ENCODE results near the gene ABLIM1. TPM values are rescaled to one million over a fixed set of nuclear protein-coding genes. Genes with fewer than 3 reads are reported as not detected.

Gene ABLIM1
- total and polyA plus RNA-seq, 8 donors, result 13.3 to 44.5 (median 33.3) TPM

DNA sequence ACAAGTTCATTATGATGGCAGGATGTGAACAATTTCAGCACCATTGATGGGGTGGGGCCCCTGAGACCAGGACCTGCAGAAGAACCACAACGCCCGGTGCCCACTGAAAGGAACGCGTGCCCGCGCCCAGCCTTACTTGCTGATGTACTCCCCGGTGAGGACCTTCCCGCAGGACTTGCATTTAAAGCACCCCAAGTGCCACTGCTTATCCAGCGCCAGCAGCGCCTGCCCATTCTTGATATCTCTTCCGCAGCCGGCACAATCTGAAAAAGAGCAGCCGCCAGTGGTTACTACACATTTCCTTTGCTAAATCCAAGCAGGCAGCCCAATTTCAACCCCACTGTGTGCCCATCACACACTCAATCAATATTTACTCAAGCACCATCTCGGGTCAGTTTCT lies 110.6 kb downstream of the ABLIM1 start:
- ATAC-seq, result no peak
- no peaks in the 10 kb centered on the region for H3K27me3 ChIP-seq
- peaks cover 0 to 10% (median 10%) of the 10 kb centered on the region in 3 donors for H3K4me1 ChIP-seq
- intact Hi-C loops (cut with DNase I), result loop anchor here in 2 of 3 donors (5.0 to 10.0 kb wide), 4 partner anchors 70 to 243 kb away; no protein-coding TSS in a partner anchor
- no peaks in the 10 kb centered on the region for H3K9me3 ChIP-seq
- no peak for FAIRE-seq
- peak overlapping the region in 1 of 4 donors; percentile 3 for H3K27ac ChIP-seq
- no peak for DNase-seq
- no peak overlapping the region for H3K4me3 ChIP-seq
- WGBS, 2 donors, result 84 to 89% methylated on average over 14 of the region's 14 CpGs
- H3K36me3 ChIP-seq, result no peaks in the 10 kb centered on the region
- TF ChIP-seq, protein P1, sequence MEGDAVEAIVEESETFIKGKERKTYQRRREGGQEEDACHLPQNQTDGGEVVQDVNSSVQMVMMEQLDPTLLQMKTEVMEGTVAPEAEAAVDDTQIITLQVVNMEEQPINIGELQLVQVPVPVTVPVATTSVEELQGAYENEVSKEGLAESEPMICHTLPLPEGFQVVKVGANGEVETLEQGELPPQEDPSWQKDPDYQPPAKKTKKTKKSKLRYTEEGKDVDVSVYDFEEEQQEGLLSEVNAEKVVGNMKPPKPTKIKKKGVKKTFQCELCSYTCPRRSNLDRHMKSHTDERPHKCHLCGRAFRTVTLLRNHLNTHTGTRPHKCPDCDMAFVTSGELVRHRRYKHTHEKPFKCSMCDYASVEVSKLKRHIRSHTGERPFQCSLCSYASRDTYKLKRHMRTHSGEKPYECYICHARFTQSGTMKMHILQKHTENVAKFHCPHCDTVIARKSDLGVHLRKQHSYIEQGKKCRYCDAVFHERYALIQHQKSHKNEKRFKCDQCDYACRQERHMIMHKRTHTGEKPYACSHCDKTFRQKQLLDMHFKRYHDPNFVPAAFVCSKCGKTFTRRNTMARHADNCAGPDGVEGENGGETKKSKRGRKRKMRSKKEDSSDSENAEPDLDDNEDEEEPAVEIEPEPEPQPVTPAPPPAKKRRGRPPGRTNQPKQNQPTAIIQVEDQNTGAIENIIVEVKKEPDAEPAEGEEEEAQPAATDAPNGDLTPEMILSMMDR (IDR thresholded peaks at IDR 0.05), result no peak

DNA sequence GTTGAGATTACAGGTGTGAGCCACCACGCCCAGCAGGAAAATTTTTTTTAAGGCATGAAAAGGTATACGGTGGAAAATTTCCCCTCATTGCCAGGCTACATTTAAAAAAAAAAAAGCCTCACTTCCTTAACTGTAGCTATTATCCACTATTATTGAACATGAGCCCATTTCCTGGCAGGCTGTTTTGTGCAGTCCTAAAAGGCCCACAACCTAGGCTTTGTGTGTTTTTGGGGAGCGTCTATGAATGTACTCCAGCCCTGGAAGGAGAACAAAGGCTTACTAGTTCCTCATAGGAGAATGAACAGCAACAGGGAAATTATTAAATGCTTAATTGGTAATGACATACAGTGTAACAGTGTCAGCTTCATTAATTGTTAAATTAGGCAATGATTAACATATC lies 111.0 kb downstream of the ABLIM1 start:
- H3K4me1 ChIP-seq, result peaks cover 0 to 6% (median 6%) of the 10 kb centered on the region in 3 donors
- no peak for FAIRE-seq
- WGBS, 2 donors, result 61 to 75% methylated on average over 3 of the region's 3 CpGs
- no peak for DNase-seq
- no peak overlapping the region for H3K4me3 ChIP-seq
- H3K27ac ChIP-seq, result peak overlapping the region in 2 of 4 donors; percentile 3 to 47
- H3K9me3 ChIP-seq, result no peaks in the 10 kb centered on the region
- H3K36me3 ChIP-seq, result no peaks in the 10 kb centered on the region
- intact Hi-C loops (cut with DNase I), result loop anchor here in 2 of 3 donors (5.0 to 10.0 kb wide), 4 partner anchors 70 to 242 kb away; no protein-coding TSS in a partner anchor
- peak in 1 of 4 donors; percentile 25 for ATAC-seq
- no peaks in the 10 kb centered on the region for H3K27me3 ChIP-seq
- TF ChIP-seq, protein P1 (IDR thresholded peaks at IDR 0.05), result no peak

DNA sequence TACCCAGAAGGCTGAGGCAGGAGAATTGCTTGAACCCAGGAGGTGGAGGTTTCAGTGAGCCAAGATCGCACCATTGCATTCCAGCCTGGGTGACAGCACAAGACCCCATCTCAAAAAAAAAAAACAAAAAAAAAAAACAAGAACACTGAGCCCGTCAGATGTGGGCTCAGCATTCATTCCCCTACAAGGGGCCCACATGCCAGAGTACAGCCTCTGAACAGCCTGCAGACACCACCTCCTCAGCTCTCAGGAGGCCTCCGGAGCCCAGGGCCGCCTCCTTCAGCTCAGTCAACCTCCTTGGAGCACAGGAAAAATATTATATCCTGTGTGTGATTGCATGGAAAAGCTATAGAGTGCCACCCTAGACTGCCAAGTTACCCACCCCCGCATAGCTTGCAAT lies 112.3 kb downstream of the ABLIM1 start:
- DNase-seq (no peak), ATAC-seq (no peak), FAIRE-seq (no peak)
- intact Hi-C loops (cut with DNase I), result loop anchor here in 2 of 3 donors (5.0 to 10.0 kb wide), 4 partner anchors 69 to 241 kb away; no protein-coding TSS in a partner anchor
- Histone ChIP-seq H3K27me3 (no peaks in the 10 kb centered on the region), H3K36me3 (no peaks in the 10 kb centered on the region), H3K4me1 (no peaks in the 10 kb centered on the region), H3K27ac (no peak overlapping the region), H3K4me3 (no peak overlapping the region), H3K9me3 (no peaks in the 10 kb centered on the region)
- TF ChIP-seq, protein P1 (IDR thresholded peaks at IDR 0.05), result no peak
- 95 to 98% methylated on average over 5 of the region's 5 CpGs for WGBS, 2 donors

DNA sequence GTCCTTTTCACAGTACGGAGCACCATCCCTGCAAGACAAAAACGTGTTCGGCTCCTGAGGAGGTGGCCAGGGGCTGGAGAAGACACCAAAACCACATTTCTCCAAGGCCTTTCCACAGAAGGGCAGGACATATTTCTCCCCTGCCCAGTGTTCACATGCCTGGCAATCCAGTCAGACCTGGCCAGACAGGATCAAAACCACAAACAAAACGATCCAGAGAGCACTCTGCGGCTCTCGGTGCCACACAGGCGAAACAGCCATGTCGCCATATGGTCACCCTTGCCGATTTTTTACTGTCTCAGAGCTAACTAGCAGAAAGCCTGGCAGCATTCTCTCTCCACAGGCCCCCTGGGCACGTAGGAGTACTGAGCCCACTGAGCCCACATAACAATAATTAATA lies 113.0 kb downstream of the ABLIM1 start:
- Histone ChIP-seq H3K27ac (no peak overlapping the region), H3K36me3 (no peaks in the 10 kb centered on the region), H3K4me3 (no peak overlapping the region), H3K9me3 (no peaks in the 10 kb centered on the region), H3K27me3 (no peaks in the 10 kb centered on the region), H3K4me1 (no peaks in the 10 kb centered on the region)
- intact Hi-C loops (cut with DNase I), result loop anchor here in 2 of 3 donors (5.0 to 10.0 kb wide), 4 partner anchors 68 to 240 kb away; no protein-coding TSS in a partner anchor
- DNase-seq, result no peak
- no peak for ATAC-seq
- WGBS, 2 donors, result 84 to 88% methylated on average over 10 of the region's 10 CpGs
- no peak for FAIRE-seq
- TF ChIP-seq, protein P1 (IDR thresholded peaks at IDR 0.05), result no peak

DNA sequence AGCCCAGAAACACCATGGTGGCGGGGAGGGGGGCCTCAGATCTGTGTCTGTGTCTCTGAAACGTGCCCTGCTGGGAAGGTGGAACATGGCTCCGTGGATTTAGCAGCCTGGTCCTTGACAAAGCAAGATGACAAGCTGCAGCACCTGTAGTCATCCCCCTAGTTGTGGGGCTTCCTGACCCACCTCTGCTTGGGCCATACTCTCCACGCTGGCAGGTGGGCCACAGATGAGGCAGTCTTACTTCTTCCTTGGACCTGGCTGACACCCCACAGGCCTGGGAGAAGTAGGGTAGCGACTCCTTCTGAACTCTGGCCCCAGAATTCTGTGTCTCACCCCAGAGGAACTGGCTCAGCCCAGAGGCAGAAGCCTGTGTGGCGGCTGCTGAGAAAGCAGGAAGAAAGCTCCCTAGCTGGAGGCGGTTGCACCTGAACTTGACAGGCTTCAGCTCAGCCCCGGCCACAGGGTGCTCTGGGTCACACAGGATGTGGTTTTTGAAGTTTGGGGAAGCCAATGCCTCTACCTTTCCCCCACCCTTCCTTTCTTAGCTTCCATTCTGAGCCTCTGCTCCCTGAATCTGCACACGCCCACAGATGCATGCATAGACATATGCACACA lies 113.9 kb downstream of the ABLIM1 start:
- H3K4me3 ChIP-seq, result no peak overlapping the region
- no peaks in the 10 kb centered on the region for H3K9me3 ChIP-seq
- no peak overlapping the region for H3K27ac ChIP-seq
- H3K4me1 ChIP-seq, result no peaks in the 10 kb centered on the region
- H3K36me3 ChIP-seq, result no peaks in the 10 kb centered on the region
- ATAC-seq (peak in 1 of 4 donors; percentile 8), FAIRE-seq (no peak), DNase-seq (no peak)
- no peaks in the 10 kb centered on the region for H3K27me3 ChIP-seq
- intact Hi-C loops (cut with DNase I), result loop anchor here in 2 of 3 donors (10.0 kb wide), 3 partner anchors 231 to 241 kb away; no protein-coding TSS in a partner anchor
- 78 to 81% methylated on average over 9 of the region's 9 CpGs for WGBS, 2 donors
- TF ChIP-seq, protein P1 (IDR thresholded peaks at IDR 0.05), result no peak

All from pancreas (tissue), 10 donors.